GM20431 (cell line): ENCODE data around the gene CUX1.
"Not testable (repeated sequence)": the region's sequence is repeated elsewhere in the genome, so short reads cannot be mapped to it uniquely, and the experiment has no call there.

Experiments
- in situ Hi-C: fragments of 300-500 bp; cut with MseI, MboI; formaldehyde crosslinking; loops from one replicate; pipeline ENCODE4 v1.15.0; 2020; ENCODE audit warnings: low sequenced_read_pairs; ENCODE audit not compliant: unreplicated experiment

CUX1 gene

DNA sequence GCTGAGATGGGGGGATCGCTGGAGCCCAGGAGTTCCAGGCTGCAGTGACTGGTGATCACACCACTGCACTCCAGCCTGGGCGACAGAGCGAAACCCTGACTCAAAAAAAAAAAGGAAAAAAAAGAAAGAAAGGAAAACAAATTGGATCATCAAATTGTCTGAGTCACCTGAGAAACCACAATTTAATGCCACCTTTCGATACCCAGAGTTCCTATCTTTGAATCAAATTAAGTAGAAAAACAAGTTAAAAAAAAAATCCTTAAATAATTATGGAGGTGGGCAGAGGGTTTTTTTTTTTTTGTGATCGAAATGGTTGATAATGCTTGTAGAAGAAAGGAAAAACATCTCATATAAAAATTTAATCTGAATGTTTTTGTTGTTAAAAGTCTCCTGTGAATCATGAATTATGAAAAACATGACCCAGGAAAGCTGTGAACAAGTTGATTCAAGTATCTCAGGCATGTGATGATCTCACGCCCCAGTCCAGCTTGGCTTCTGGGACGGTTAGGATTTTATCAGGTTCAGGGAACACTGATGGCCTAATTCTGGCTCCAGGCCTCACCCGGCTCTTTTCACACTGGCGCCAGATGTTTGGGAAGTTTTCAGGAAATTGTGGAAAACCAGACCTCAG is 25.3 kb upstream of the CUX1 start:
- in situ Hi-C loops = no loop called here

GRCh38 chr7:101792682-101793071 is 24.7 kb upstream of the CUX1 start:
- in situ Hi-C loops = not testable (repeated sequence)

- in situ Hi-C loops = no loop called here
These were observed 22.0 kb upstream of the CUX1 start for GRCh38 chr7:101795461-101795860.

DNA sequence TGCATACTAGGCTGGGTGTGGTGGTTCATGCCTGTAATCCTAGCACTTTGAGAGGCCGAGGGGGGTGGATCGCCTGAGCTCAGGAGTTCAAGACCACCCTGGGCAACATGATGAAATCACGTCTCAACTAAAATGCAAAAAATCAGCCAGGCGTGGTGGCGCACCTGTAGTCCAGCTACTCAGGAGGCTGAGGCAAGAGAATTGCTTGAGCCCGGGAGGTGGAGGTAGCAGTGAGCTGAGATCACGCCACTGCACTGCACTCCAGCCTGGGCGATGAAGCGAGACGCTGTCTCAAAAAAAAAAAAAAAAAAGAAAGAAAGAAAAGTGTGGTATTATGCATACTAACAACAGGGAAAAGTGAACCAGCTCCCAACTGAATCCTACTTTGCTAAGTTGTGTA is 19.3 kb upstream of the CUX1 start:
- in situ Hi-C loops = not testable (repeated sequence)

DNA sequence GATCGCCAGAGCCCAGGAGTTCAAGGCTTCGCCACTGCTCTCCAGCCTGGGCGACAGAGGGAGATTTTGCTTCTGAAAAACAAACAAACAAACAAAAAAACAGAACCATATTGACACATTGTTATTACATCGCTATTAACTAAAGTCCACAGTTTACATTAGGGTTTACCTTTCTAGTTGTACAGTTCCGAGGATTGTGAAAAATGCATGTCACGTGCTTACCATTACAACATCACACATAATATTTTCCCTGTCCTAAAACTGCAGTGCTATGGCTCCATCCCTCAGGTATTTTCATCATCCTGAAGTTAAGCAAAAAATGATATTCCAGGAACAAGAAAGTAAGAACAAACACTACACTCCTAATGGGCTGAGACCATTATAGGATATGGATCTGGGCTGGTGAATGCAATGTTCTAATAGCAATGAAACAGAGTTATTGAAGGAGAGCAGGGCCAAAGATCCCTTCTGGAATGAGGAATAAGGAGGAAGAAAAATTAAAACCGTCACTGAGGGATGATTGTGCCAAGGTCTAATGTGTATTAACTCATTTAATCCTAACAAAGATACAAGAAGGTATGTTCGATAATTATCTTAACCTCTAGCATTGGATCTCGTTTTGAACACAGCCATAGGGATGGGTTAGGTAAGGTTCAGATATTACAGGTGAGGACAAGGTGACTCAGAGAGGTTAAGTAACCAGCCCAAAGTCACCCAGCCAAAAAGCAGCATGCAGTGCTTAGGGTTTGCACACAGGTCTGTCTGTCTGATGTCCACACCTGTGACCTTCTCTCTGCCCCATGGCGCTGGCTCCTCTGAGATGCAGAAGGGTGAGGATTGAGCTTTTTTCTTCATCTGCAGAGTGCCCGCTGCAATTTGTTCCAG is 14.0 kb upstream of the CUX1 start:
- in situ Hi-C loops = loop anchor here (25.0 kb wide), 1 partner anchor 116 kb away; no protein-coding TSS in a partner anchor

- in situ Hi-C loops = loop anchor here (25.0 kb wide), 1 partner anchor 117 kb away; no protein-coding TSS in a partner anchor
These were observed 13.1 kb upstream of the CUX1 start for GRCh38 chr7:101804088-101804963.

GRCh38 chr7:101804967-101805366 is 12.5 kb upstream of the CUX1 start:
- in situ Hi-C loops = loop anchor here (25.0 kb wide), 1 partner anchor 118 kb away; no protein-coding TSS in a partner anchor

- in situ Hi-C loops = loop anchor here (25.0 kb wide), 1 partner anchor 125 kb away; no protein-coding TSS in a partner anchor
These were observed 4.8 kb upstream of the CUX1 start for GRCh38 chr7:101812595-101812994.

GRCh38 chr7:101813402-101814019 is 3.9 kb upstream of the CUX1 start:
- in situ Hi-C loops = loop anchor here (25.0 kb wide), 1 partner anchor 126 kb away; no protein-coding TSS in a partner anchor

- in situ Hi-C loops = loop anchor here (25.0 kb wide), 1 partner anchor 127 kb away; no protein-coding TSS in a partner anchor
These were observed 3.1 kb upstream of the CUX1 start for GRCh38 chr7:101814081-101814990.

DNA sequence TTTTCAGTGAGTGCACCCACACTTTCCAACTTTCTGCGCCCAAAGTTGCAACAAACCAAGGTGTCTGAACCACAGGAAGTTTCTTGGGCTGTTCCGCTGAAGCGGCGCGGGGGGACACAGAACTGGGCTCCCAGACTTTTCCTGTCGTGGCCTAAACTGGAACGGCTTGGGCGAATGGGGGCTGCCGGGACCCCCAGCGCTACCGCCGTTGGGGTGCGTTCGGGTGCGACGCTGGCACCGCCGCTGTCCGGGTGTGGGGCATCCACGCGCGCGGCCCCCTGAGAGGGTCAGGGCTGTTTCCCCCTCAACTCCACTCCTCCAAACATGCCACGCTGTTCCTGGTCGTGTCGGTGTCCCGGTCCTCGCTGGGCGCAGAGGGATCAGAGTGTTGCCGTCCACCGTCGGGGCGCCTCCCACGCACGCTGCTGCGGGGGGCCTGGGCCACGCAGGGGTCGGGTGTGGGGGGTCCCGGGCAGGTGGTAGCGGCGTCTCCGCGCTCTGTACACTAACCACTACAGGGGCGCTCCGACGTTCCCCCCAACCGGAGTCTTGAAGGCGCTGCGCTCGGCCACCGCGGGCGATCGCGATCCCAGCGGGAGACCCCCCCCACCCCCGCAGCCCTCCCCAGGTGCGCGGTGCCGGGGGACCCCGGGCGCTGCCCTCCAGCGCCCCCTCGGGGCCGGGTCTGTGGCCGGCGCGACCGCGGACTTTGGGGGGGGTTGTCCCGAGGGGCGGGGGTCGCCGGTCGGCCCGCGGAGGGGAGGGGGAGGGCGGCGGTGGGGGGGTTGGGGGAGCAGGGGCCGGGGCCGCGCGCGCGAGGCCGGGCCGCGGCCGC is 2.2 kb upstream of the CUX1 start:
- in situ Hi-C loops = loop anchor here (25.0 kb wide), 1 partner anchor 128 kb away; no protein-coding TSS in a partner anchor

GRCh38 chr7:101815826-101816594 is 1.4 kb upstream of the CUX1 start:
- in situ Hi-C loops = loop anchor here (25.0 kb wide), 1 partner anchor 129 kb away; no protein-coding TSS in a partner anchor

- in situ Hi-C loops = loop anchor here (25.0 kb wide), 1 partner anchor 130 kb away; no protein-coding TSS in a partner anchor
These were observed 593 bp upstream of the CUX1 start for GRCh38 chr7:101816595-101817470.

GRCh38 chr7:101818287-101819071 is 1.1 kb downstream of the CUX1 start:
- in situ Hi-C loops = loop anchor here (25.0 kb wide), 1 partner anchor 131 kb away; no protein-coding TSS in a partner anchor

GRCh38 chr7:101819183-101819582 is 1.8 kb downstream of the CUX1 start:
- in situ Hi-C loops = loop anchor here (25.0 kb wide), 1 partner anchor 132 kb away; no protein-coding TSS in a partner anchor
